ENCODE data around the gene PDIK1L. TPM values are rescaled to one million over a fixed set of nuclear protein-coding genes. Genes with fewer than 3 reads are reported as not detected.

The PDIK1L gene
- total RNA-seq, 1 donor from 2014 or later, result 11.3 TPM

DNA sequence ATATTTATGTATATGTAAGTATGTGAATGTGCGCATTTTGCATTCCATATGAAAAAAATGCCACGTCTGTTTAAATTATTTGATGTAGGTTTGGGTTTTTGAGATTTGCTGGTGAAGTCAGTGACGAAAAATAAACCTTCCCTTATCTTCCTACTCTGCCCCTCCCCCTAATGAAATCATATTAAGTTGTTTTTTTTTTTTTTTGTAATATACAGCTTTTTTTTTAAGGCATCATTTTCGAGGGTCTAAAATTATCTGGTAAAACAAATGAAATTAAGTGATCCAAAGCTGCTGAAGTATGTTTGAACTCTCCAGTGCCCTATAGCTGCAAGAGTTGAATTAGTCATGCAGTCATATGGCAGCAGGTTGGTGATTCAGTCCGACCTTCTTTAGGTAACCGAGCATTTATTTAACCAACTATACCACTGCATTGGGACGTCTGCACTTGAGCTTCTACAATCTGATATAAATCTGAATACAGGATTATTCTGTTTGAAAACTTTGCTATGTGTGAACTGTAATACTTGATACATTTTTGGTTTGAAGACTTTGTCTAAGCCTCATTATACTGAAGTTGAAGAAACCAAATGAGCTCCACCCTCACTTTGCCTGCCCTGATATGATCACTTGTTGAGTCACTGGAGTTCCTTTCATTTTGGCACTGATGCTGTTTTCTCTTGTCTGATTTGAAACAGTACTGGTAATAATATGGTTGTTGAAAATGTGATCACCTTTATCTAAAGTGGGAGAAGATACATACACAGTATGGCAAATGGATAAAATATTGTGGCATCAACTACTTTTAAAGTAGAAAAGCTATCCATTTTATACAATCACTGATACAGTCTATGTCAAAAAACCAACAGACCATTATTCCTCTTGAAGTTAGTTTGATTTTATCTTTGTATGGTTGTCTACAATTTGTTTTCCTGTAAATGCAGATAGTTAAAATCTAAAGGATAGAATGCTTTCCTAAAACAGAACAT is 11.7 kb downstream of the PDIK1L start:
- no peak for DNase-seq

DNA sequence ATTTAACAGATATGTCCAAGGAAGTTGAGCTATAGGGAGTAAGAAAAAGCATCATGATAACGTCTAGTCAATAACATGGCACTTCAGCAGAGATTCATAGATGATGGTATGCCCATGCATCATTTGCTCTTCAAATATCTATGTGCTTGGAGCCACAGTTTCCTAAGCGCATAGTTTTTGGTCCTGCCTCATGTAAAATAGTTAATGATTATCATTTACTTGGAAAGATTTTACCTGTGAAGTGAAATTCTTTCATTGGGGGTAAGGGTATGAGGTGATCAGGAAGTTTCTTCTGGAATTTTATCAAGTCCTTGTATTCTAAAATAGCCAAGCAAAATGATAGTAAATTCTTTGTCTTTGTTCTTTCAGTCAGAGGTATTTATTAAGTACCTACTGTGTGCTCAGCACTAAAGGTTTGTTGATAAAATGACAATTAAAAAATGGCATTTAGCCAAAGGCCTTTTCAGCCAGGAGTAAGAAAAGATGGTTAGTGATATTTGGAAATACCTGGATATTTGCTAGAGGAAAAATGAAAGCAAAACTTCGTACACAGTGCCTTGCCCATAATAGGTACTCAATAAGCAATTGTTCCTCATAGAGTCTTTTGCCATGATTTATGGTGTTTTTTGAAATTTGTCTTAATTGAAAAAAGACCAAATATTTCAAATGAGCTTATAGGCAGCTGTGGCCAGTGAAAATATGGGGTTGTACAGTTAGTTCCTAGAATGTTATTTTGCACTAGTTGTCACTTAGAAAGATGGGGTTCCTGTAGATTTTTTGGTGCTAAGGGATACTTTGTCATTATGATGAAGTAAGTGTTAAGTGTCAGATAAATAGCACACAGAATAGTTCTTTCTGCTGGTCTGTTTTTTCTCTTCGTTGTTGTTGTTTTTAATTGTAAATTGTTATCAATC is 13.1 kb downstream of the PDIK1L start:
- DNase-seq, result no peak

DNA sequence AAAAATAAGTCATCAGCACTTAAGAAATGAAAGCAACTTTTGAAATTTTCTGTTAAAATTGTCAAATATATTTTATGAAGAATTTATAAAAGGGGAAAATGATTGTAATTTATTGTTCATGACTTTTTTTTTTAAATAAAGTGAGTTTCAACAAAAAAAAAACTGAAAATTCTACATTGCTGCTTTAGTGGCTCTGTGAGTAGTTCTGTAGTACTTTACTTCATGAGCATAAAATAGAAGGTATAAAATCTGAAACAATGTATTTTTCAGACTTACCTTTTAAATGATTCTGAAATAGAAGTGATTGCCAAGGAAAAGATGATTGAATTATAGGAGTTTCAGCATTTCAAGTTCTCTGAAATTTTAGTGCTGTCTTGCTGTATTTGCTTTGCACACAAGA is 13.8 kb downstream of the PDIK1L start:
- no peak for DNase-seq

GRCh38 chr1:26125946-26126320 is 14.3 kb downstream of the PDIK1L start:
- DNase-seq, result no peak

DNA sequence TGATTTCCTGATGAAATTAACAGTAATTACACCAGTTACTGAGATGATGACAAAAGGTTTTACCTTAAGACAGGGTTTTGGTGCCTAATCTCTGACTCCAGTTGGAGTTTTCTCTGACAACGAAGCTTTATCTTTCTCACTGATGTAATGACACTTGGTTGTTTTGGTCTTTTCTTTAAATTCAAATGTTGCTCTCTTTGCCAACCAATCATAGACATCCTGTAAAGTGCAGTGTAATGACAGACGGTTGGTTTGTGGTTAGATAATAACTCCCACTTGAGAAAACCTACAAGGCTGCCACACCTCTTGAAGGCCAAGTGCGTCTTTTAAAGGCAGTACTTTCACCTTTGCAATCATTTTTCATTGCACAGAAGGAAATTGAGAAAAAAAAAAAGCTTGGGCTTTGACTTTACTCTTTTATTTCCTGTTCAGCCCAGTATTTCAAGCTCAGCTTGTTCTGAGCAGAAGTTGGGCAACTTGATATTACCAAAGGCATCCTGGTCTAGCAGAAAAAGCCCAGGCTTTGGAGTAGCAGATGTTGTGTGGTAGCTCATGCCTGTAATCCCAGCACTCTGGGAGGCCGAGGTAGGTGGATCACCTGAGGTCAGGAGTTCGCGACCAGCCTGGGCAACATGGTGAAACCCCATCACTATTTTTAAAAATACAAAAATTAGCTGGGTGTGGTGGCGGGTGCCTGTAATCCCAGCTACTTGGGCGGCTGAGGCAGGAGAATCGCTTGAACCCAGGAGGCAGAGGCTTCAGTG is 14.9 kb downstream of the PDIK1L start:
- DNase-seq, result no peak

DNA sequence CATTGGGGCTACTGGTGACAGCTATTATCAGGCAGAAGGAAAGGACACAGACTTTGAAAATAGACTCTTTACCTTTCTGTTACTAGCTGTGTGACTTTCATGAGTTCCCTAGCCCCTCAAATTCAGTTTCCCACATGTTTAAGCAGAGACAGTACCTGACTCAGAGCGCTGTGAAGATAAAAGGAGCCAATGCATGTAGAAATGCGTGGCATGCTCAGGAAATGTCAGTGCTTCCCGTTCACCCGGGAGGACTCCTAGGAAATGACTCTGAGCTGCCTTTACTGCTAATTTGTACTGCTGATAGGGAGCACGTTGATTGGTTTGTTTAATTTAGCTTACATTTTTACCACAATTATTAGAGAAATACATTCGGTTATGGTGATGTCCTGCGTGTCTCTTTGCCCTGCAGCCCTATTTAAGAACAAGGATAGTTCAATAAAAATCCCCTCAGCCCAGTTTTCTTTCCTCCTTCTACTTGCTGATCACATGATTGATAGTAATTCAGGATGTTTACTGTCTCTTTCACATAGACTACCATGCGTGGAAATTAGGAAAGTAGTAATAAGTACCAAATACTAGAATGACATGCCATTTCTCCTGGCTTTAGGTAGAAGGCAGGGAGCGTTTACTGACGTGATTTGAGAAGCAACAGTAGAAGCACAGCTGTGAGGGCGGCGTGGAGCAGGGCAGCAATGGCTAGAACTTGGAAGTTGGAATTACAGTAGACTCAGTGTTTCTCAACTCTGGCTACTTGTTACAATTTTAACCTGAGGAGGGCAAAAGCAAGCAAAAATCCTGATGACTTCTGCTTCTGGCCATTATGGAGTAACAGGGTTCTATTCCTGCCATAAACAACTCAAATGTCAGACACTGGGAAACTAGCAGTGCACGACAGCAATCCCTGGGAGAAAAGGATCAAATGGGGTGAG is 15.9 kb downstream of the PDIK1L start:
- DNase-seq, result no peak

DNA sequence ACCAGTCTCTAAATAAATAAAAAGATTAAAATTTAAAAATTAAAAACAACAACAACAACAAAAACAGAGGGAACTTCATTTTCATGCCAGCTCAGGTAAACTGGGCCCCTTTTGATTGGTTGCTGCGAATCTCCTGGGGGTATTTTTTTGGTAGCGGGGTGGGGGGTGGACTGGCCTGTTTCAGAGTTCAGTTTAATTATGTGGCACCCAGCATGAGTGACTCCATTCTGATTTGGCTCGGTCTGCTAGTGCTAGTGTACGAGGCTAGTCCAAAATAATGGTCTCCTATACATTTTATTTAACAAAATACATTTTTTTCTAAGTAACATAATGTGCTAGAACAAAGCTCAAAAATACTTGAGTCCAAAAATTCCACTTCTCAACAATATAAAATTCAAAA is 18.2 kb downstream of the PDIK1L start:
- DNase-seq, result no peak

GRCh38 chr1:26130695-26131094 is 19.1 kb downstream of the PDIK1L start:
- no peak for DNase-seq

- DNase-seq, result no peak
Observed at GRCh38 chr1:26132128-26132833, 20.7 kb downstream of the PDIK1L start.

DNA sequence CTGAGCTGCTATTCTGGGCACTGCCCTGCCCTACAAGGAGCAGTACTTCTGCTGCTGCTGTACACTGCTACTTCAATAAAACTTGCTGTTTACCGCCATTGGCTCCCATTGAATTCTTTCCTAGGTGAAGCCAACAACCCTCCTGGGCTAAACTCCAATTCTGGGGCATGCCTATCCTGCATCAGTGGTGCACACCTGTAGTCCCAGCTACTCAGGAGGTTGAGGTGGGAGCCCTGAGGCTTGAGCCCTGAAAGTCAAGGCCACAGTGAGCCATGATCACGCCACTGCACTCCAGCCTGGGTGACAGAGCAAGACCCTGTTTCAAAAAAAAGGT is 21.2 kb downstream of the PDIK1L start:
- DNase-seq, result no peak

DNA sequence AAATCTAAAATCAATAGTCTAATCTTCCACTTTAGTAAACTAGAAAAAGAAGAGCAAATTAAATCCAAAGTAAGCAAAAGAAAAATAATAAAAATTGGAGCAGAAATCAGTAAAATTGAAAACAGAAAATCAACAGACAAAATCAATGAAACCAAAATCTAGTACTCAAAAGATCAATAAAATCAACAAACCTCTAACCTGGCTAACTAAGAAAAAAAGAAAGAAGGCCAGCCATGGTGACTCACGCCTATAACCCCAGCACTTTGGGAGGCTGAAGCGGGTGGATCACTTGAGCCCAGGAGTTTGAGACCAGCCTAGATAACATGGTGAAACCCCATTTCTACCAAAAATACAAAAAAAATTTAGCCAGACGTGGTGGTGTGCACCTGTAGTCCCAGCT is 22.8 kb downstream of the PDIK1L start:
- no peak for DNase-seq

- no peak for DNase-seq
Observed at GRCh38 chr1:26138974-26139558, 27.4 kb downstream of the PDIK1L start.

- DNase-seq, result no peak
Observed at GRCh38 chr1:26142159-26142558, 30.5 kb downstream of the PDIK1L start.

GRCh38 chr1:26145041-26145959 is 33.7 kb downstream of the PDIK1L start:
- peak; percentile 34 for DNase-seq

GRCh38 chr1:26145960-26146294 is 34.3 kb downstream of the PDIK1L start:
- DNase-seq, result no peak

DNA sequence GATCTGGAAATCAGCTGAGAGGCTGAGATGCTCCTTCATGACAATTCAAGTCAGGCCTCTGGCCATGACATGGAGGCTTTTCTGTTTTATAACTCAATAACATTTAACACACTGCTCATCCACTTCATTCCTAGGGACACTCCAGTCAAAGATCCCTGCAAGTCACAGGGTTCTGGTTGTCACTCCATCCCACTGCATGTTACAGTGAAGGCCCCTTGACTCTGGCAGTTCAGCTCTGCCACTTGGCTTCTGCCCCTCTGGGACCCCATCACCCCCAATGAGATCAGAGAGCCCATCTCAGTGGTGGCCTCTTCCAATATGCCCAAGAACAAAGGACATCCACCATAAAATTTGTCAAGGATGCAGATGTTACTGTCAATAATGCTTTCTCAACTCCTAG is 37.3 kb downstream of the PDIK1L start:
- DNase-seq, result no peak

DNA sequence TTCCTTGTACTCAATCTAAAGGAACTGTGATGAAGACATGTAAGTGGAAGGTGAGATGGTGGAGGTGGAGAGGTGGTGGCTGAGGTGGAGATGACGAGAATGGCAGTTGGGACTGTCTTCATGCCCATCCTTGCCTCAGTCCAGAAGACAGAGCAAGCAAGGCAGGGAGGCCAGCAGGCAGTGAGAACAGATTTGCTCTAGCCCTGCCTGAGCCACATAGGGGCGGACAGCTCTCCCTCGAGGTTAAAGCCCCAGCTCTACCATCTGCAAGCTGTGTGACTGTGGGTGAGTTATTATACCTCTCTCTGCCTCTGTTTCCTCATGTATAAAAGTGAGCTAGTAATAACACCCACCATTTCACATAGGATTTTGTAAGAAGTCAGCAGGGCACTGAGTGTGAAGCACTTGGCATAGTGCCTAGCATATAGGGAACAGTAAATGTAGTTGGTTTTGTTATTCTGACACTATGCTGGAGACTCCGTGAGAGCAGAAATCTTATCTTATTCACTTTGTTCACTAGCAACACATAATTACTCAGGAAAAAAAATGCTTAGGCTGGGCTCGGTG is 42.4 kb downstream of the PDIK1L start:
- no peak for DNase-seq

- DNase-seq, result no peak
Observed at GRCh38 chr1:26154750-26155149, 43.1 kb downstream of the PDIK1L start.
